DND-41 (cell line): ENCODE results near the gene RFTN1.

Experiments
- CTCF ChIP-seq: IDR thresholded peaks from 2 replicates; pipeline ENCODE4 v1.5.1; 2012; ENCODE audit warnings: borderline replicate concordance, low read length, moderate library complexity, mild to moderate bottlenecking; ENCODE audit not compliant: poor library complexity, severe bottlenecking; ENCODE audit errors: extremely low read depth
- EZH2 ChIP-seq: IDR thresholded peaks from 3 replicates; pipeline ENCODE4 v1.6.1; 2012; ENCODE audit warnings: borderline replicate concordance, low read depth, mild to moderate bottlenecking, moderate library complexity, low read length, inconsistent platforms; ENCODE audit not compliant: severe bottlenecking

GRCh38 chr3:16472593-16472992, 40.9 kb downstream of the RFTN1 start:
- TF ChIP-seq CTCF (no peak), EZH2 (no peak)
